HTERT RPE-1 (cell line): Measurements from ENCODE around the gene ITGB8.
"Not testable (repeated sequence)": the region's sequence is repeated elsewhere in the genome, so short reads cannot be mapped to it uniquely, and the experiment has no call there.

Experiments used
- in situ Hi-C: fragments of 300-500 bp; cut with MboI; formaldehyde crosslinking; loops from 4 replicates; pipeline ENCODE4 v1.14.3; 2020; ENCODE audit warnings: low sequenced_read_pairs

ITGB8 gene

DNA sequence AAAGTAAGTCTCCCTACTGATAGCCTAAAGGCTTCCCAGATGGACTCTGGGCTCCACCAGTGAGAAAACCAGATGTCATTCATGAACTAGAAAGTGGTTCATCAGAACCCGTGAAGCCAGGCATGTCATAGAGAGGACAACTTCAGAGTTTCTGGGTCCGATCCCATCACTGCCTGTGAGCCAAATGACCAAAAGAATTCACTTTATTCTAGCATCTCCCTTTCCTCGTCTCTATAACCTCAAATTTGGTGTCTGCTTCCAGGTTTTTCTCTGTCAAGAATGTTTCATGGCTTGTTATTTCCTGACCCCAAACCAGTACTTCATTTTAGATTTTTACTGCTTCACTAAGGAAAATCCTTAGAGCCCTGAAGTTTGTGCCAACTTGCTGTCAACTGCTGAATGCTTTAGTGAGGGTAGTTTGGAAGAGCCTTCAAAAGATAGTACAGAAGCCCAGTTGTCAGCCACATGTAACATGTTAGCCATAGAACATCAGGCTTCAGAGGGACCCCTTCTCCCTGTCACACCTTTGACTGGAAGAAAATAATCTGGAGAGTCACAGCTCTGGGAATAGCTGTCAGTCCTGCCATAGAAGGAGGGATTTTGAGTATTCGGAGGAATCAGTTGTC, 34.0 kb downstream of the ITGB8 start:
- in situ Hi-C loops: no loop called here

DNA sequence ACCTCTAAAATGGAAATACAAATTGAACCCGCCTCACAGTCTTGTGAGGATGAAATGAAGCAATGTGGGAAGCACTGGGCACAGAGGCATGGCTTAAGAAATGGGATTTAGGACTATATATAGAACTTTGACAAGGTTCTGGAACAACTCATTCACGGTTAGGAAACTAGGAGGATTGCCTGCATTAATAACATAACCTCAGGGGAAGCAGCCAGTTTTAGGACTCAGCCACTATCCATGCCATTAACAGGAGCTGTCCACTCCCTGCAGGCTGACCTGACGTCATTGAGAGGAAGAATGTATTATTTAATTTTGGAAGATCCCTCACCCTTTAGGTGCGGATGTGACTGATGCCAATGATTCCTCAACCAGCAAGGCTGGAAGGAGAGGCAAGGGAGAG, 34.8 kb downstream of the ITGB8 start:
- in situ Hi-C loops: no loop called here

DNA sequence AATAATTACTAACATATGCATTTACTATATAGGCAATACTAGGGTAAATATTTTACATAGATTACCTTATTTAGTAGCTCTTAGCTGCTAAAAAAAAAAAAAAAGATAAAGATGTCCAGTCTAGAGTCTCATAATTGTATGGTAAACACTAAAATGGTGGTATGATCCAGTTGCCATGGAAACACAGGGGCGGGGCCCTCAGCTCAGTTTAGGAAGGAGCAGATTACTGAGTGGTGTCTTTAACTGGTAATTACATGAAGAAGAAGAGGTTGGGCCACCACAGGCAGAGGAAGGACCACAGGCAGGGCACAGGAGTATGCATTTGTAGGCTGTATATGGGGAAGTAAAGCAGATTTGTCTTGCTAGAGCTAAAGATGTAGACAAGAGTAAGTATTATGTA, 43.7 kb downstream of the ITGB8 start:
- in situ Hi-C loops: no loop called here

DNA sequence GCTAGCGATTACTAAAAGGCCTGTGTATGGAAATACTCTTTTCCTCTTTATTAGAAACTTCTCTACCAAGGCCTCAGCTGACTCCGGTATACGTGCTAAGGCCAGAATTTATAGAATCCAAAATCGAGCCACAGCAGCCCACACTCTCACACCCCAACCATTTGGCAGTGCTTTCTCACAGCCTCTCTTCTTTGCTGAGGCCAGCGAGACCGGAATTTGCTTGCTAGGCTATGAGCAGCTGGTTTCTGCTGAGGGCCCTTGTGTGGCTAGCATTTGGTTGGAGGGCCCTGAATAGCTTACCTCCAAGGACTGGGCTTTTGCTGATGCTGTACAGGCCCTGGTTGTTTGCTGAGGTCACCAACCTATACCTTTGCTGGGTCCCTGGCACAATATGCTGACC, 46.1 kb downstream of the ITGB8 start:
- in situ Hi-C loops: no loop called here

DNA sequence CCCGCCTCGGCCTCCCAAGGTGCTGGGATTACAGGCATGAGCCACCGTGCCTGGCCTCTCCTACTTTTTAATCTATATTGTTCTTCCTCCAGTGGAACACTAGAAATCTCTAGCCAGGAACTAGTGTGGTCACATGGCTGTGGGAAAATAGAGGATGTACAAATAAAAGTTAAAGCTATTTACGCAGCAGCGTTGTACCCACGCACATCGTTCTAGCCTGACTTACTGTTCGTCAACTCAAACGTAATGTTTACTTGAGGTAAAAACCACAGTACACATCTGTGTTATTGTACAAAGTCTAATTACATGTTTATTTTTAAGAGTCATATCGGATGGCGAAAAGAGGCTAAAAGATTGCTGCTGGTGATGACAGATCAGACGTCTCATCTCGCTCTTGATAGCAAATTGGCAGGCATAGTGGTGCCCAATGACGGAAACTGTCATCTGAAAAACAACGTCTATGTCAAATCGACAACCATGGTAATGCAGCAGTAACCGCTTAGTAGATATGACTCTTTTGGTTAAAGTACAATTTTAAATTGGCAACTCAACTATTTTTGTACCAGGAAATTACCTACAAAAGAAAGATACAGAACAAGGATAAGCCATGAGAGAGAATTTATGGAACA, 50.8 kb downstream of the ITGB8 start:
- in situ Hi-C loops: no loop called here

DNA sequence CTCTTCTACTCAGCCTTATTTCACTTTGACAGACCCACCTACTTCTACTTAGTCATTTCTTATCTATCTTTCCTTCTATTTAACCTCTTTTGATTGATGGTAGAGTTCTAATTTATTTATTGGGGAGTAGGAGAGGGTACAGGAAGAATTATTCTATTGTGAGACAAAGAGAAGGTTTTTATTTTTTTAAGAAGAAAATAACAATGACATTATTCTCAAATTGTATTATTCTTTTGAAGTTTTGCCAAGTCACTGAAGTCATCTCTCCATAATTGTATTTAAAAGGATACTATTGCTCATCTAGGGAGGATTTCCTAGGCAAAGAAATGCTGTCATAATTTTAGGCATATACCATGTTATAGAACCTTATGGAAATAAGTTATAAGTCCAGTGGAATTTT, 52.7 kb downstream of the ITGB8 start:
- in situ Hi-C loops: no loop called here

DNA sequence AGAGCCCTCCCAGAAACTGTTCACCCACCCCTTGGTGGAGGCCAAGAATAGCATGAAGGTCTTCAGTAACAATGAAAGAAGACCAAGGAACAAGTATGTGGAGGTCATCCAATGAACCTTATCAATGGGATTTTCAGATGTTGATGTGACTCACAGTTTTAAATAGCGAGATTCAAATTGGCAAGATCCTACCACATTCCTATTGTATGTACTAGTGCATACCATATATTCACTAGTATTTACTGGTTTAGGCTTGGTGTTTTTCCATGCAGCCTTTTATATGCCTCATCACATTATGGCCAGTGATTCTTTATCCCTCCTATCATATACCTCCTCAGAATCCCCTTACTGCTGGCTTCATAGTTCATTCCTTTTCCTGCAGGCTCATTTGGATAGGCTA, 54.4 kb downstream of the ITGB8 start:
- in situ Hi-C loops: no loop called here

DNA sequence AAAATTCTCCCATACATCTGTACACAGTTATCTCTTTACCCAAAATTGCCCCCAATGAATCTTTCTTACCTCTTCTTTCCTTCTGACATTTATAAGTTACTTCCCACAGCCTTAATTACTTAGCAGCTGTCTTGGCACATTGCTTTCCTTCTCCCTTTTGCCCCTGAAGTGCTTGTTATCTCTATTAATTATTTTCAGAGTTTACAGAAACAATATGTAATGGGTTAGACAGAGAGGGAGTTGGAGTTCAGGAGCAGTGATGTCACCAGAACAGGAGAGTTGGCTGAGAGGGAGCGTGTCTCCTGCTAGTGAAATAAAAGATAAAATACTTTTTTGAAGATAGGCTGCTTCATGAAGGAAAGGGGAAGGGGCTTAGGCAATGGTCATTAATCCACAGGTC, 57.4 kb downstream of the ITGB8 start:
- in situ Hi-C loops: no loop called here

DNA sequence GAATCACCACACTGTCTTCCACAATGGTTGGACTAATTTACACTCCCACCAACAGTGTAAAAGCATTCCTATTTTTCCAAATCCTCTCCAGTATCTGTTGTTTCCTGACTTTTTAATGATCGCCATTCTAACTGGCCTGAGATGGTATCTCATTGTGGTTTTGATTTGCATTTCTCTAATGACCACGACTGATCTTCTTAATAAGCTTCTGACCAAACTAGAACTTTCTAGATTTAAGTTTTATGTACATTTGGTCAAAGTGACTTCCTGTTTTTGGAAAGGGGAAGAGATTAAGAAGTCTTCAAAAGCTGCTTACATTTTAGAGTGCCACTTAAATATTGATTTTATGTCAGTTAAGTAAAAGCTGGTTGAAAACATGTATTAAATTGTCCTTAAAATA, 58.5 kb downstream of the ITGB8 start:
- in situ Hi-C loops: not testable (repeated sequence)

DNA sequence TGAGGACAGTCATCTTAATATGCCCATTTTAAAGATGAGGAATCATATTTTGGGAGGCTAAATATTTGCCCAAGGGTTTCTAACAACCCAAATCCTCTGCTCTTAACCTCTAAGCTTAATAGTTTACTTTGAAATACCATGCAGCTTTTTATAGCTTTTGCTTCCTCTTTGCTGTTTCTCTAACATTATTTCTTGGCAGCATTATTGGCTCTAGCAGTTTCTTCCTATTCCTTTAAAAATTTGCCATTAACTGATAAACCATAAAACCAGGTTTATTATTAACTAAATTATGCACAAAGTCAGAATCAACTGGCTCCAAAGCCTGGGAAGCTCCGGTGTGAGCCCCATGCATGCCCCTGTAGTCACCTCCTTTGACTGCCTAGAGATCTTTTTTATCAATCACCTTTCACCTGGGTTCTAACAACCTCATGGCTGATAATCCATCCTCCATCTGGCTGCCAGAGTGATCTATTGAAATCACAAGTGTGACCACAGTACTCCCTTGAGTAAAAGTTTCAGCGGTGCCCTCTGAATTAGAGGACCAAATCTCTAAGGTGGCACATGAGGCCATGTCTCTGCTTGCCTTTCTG, 62.4 kb downstream of the ITGB8 start:
- in situ Hi-C loops: no loop called here

DNA sequence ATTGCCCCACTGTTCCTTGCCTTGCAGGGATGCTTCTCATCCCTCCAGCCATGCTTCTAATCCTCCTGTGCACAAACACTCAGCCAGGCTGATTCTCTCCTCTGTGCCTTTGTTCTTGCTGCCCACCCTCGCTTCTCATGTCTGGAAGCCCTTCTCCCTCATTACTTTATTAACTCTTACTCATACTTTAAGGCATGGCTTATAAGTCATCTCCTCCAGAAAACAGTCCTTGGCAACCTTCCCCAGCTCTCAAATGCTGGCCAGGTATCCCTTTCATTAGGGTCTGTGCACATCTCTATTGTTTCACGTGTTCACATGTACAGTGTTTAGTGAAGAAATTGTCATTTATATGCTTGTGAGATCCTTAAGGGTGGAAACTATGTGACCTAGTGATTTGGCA, 62.9 kb downstream of the ITGB8 start:
- in situ Hi-C loops: no loop called here

DNA sequence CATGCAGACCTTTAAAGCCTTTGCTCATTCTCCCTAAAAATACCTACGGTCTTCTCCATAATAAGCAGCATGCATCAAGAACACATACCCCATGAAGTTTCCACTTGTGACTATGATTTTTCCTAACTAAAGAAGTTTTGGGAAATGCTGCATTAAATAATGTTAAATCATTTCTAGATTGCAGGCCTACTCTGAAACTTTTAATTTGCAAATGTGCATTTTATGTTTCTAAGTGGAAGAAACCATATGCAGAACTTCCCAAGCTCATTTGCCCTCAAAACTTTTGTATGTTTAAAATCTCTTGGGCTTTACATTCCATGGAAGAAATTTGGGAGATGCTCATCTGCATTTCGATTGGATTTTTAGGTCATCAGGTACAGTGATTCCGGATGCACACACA, 63.6 kb downstream of the ITGB8 start:
- in situ Hi-C loops: no loop called here

DNA sequence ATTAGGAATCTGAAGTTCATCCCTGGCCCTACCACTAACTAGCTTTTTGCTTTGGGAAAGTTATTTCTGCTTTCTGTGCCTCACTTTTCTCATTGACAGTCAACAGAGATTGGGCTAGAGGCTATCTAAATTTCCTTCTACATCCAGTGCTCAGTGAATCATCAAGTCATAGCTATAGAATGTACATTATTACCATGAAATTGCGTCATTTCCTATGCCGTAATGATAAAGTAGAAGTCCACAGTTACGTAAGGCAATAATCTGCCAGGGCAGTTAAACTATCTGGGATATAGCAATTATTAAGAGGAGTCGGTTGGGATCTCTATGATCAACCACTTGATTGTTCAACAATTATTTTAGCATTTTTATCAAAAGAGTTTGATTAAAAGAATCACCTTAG, 64.4 kb downstream of the ITGB8 start:
- in situ Hi-C loops: no loop called here

DNA sequence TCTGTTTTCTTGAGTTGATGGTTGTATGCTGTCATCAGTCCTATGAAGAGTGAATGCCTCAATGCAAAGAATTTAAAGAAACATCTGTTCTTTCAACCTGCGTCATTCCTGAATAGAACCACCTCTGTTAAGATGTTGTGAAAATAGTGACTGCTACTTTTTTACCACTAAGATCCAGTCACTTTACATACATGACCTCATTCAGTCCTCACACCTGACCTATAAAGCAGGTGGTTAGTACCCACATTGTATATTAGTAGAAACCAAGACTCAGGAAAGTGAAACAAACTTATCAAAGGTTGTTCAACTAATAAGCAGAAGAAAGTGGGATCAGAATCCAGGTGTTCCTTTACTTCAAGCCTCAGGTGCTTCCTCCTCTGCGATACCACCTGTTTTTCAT, 64.8 kb downstream of the ITGB8 start:
- in situ Hi-C loops: no loop called here

DNA sequence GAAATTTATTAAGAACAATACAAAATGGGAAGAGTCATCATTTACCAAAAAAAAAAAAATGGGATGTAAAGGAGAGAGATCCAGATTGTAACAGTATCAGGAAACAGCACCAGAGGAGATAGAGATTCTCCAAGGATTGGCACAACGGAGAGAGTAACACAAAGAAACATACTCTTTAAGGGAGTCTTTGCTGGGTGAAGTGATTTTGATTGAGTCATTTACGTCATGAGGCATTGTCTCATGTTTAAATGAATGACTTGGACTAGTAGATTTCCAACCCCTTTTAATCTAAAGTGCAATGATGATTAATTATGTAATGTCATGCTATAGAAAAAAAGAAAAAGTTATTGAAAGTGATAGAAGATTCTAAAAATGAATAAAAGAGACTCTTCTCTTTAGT, 68.8 kb downstream of the ITGB8 start:
- in situ Hi-C loops: no loop called here

DNA sequence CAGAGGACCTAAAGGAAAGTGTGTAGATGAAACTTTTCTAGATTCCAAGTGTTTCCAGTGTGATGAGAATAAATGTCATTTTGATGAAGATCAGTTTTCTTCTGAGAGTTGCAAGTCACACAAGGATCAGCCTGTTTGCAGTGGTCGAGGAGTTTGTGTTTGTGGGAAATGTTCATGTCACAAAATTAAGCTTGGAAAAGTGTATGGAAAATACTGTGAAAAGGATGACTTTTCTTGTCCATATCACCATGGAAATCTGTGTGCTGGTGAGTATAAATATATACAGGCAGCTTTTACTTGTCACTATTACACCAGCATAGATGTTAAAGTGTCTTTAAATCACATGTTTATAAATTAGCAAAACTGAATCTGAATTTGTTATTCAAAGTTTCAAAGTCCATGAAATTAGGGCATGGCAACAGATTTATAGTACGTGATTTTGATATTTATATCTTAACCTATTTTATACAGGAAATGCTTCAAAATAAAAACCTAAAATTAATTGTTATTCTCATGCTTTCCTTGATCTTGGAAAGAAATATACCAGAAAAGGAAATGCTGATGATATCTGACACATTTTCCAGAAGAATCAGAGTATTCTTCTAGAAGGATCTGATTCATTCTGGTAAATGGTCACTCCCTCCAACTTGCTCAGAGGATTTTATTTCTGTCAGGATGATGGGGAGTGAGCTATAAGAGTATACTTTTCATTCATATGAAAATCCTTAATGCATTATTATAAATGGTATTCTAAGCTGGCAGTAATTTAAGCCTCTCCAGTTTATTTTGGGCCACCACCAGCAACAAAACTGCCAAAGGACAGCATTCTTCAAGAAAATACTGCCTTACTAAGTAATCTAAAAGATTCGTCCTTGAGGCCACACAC, 71.4 kb downstream of the ITGB8 start:
- in situ Hi-C loops: no loop called here

DNA sequence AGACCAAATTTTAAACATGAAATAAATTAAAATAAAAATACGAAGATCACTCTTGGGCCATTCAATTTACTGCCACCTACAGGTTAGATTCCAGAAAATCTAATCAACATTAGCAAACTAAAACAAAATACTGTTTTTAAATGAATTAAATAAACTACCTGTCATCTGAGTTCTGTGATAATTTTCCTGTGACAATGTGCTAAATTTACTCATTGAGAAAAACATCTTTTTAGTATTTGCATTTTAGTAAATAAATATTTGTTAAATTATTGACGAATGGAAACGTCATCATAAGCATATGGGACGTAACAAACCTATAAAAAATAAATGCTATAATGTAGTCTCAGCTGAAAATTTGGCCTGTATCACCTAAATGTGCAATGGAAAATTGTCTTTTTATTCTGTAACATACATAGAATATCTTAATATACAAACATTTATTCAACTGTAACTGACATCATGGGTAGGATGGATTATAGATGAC, 72.1 kb downstream of the ITGB8 start:
- in situ Hi-C loops: no loop called here

DNA sequence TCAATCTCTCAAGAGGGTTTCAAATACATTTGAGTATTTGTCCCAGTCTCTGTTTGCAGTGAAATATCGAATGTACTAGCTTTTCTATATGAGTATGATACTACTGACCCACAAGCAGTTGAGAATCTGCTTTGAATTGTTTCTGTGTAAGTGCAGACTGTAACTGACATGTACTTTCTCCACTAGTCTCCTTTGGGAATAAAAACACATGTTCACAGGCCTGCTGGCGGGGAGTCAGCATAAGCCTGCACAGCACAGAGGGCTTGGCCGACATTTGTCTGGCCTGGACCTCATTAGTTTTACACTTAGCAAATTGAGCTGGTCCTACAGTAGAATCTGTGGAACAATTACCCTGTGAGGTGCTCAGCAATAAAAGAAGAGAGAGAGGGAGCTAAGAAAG, 72.6 kb downstream of the ITGB8 start:
- in situ Hi-C loops: no loop called here

DNA sequence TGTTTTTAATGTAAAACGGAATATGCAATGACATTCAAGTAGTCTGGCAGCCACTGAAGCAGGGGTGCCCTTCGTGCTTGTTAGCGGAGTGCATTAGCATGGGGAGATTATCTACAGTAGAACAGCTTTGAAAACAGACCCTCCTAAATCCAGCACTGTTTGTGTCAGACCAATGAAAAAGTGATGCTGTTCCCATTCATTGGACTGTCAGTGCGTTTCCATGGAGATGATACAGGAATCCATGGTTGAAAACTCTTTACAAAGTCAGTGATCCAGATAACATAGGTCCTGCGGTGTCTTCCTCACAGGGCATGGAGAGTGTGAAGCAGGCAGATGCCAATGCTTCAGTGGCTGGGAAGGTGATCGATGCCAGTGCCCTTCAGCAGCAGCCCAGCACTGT, 73.6 kb downstream of the ITGB8 start:
- in situ Hi-C loops: no loop called here

DNA sequence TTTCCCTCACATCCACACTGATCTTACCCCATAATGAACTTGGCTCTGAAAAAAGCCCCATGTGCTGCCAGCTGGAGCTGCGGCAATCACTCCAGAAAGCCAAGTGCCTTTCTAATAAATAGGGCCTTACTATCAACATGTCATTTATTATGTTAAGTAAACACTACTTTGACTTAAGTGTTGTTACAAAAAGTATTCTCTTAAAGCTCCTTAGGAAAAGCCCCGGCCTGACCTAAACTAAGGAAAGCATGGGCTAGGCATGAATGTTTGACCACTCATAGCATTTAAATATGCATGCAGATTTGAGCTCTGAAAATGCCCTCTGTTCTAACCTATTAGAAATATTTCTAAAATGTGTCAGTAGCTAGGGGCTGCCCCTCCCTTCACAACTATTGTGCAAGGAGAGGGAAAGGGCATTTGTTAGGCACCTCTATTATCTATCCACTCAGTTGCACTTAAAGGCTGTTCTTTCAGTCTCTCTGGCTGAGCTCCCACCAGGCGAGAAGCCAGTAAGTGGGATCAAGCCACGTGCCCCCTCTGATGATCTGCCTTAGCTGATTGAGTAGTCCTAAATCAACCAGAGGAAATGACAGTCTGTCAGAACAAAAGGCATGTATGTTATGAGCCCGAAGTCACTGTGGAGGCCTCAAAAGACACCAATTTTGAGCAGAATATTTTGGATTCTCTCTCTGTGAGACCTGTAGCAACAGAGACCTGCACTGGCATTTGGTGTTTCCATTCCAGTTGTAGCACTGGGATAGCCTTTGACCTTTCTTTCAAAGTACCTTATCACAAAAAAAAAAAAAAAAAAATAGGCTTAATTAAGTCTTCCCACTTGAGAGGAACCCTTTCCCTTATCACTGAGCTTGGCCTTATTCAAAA, 77.1 kb downstream of the ITGB8 start:
- in situ Hi-C loops: no loop called here

DNA sequence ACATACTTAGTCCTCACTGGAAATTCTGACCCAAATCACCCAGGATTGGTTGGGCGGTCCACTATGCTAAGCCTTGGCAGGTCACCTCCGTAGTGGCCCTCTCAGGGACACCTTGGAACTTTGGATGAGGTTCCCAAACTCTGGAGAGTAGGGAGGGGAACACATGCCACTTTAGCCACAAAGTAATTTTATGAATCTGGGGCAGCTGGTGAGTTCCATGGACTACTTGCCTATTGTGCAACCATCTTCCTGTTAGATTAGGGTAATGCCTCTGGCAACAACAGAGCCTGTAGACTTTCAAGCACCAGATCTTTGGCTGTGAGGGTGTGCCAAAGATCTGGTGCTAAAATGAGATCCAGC, 77.7 kb downstream of the ITGB8 start:
- in situ Hi-C loops: no loop called here
